ENCODE results near the gene MDM4. TPM values are rescaled to one million over a fixed set of nuclear protein-coding genes. Genes with fewer than 3 reads are reported as not detected.

Gene MDM4
- total RNA-seq, 1 experiment from 2014 or later = 49.6 TPM

GRCh38 chr1:204478172-204478899 lies 37.9 kb upstream of the MDM4 start:
- no peak overlapping the region for H3K14ac ChIP-seq (ENCODE audit: insufficient read depth, low read length)
- H3K56ac ChIP-seq (ENCODE audit: insufficient read length, low read depth, low read length) = no peak overlapping the region
- no peak overlapping the region for H2BK20ac ChIP-seq (ENCODE audit: low read depth, low read length, poor library complexity, severe bottlenecking)
- no peaks in the 10 kb centered on the region for H3K36me3 Mint-ChIP-seq (ENCODE audit: insufficient read depth in 1 of 3, low read depth in 3 of 3)
- peak; percentile 26; the same call in 1 of the 3 replicates for TF ChIP-seq CTCF (conservative IDR thresholded peaks at IDR 0.05)
- no peak for DNase-seq
- H4K5ac ChIP-seq (ENCODE audit: insufficient read length, low read depth, low read length) = no peak overlapping the region
- H3K23me2 ChIP-seq (ENCODE audit: insufficient read length, low read depth, low read length, poor library complexity, severe bottlenecking) = no peaks in the 10 kb centered on the region
- H3K27ac Mint-ChIP-seq = 0 out of 7 replicates have a peak overlapping the region, but pooled peaks of 1 of the 3 experiments have one; percentile 68
- H4K91ac ChIP-seq (ENCODE audit: insufficient read length, low read depth, low read length) = no peak overlapping the region
- no peak overlapping the region for H2AFZ ChIP-seq (ENCODE audit: low read length)
- no peak overlapping the region for H2BK120ac ChIP-seq (ENCODE audit: low read depth, low read length, poor library complexity, severe bottlenecking)
- no CpG with 5 or more reads among the region's 7 CpGs for WGBS (ENCODE audit: extremely low coverage, insufficient read length, low lambda C conversion rate)
- no peak overlapping the region for H3K23ac ChIP-seq (ENCODE audit: insufficient read length, low read depth, low read length)
- no peak overlapping the region for H2AK5ac ChIP-seq (ENCODE audit: insufficient read length, low read length)
- H3K4ac ChIP-seq (ENCODE audit: low read depth, low read length) = no peak overlapping the region
- no peak overlapping the region for H2BK15ac ChIP-seq (ENCODE audit: low read depth, low read length)
- H2BK5ac ChIP-seq (ENCODE audit: insufficient read length, low read length) = no peak overlapping the region
- H3K4me1 Mint-ChIP-seq = peaks cover 49 to 54% of the 10 kb centered on the region in 2 experiments
- H3K9me3 ChIP-seq (ENCODE audit: control insufficient read depth, low read depth, low read length) = no peaks in the 10 kb centered on the region
- no peak overlapping the region for H2BK12ac ChIP-seq (ENCODE audit: insufficient read length, low read depth, low read length)
- H4K8ac ChIP-seq (replicated peaks; ENCODE audit: insufficient read length, low read depth, low read length) = no peak overlapping the region
- H3K27ac ChIP-seq (ENCODE audit: insufficient read length, low read depth, low read length) = no peak overlapping the region
- H3T11ph ChIP-seq (ENCODE audit: low read length) = no peak overlapping the region
- H3K27me3 Mint-ChIP-seq (ENCODE audit: low read depth) = no peaks in the 10 kb centered on the region
- no peaks in the 10 kb centered on the region for H3K27me3 ChIP-seq (ENCODE audit: insufficient read depth, low read length)
- H3K79me1 ChIP-seq (ENCODE audit: insufficient read depth, low read depth, low read length, poor library complexity, severe bottlenecking) = no peaks in the 10 kb centered on the region
- no peak overlapping the region for H3K9ac ChIP-seq (ENCODE audit: extremely low read depth, insufficient read length, low read length)
- no peak overlapping the region; a peak in 1 of 5 replicates for H3K4me3 Mint-ChIP-seq
- H3K79me2 ChIP-seq (ENCODE audit: insufficient read depth, low read length) = no peaks in the 10 kb centered on the region
- H3K4me2 ChIP-seq (ENCODE audit: insufficient read depth, insufficient read length, low read length) = no peak overlapping the region
- no peaks in the 10 kb centered on the region for H4K20me1 ChIP-seq (ENCODE audit: control insufficient read depth, insufficient read depth, insufficient read length)
- H3K18ac ChIP-seq (ENCODE audit: insufficient read length, low read depth, low read length) = no peak overlapping the region
- H3K4me1 ChIP-seq (ENCODE audit: insufficient read depth, low read length) = peaks cover 5% of the 10 kb centered on the region; the same call in 1 of the 2 replicates
- no peaks in the 10 kb centered on the region for H3K9me3 Mint-ChIP-seq

Data from H9 (cell line).